ENCODE measurements around the gene BRD3. TPM values are rescaled to one million over a fixed set of nuclear protein-coding genes. Genes with fewer than 3 reads are reported as not detected.
"Not testable (repeated sequence)": the region's sequence is repeated elsewhere in the genome, so short reads cannot be mapped to it uniquely, and the experiment has no call there.

BRD3 gene
- polyA plus RNA-seq, 3 donors, result 16.4 to 18.2 (median 17.1) TPM

DNA sequence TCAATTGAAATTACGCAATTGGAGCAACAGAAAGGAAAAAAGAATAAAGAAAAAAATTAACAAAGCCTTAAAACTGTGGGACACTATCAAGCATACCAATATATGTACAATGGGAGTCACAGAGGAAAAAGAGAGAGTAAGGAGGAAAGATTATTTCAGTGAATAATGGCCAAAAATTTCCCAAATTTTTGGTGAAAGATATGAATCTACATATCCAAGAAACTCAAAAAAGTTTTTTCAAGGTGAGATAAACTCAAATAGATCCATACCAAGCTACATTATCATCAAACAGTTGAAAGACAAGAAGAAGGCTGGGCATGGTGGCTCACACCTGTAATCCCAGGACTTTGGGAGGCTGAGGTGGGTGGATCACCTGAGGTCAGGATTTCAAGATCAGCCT, 8.8 kb upstream of the BRD3 start:
- H3K27me3 Mint-ChIP-seq (ENCODE audit: low read depth in 3 of 3), result peaks cover 7 to 18% (median 16%) of the 10 kb centered on the region in 3 donors
- no CpG with 5 or more reads among the region's 1 CpG for WGBS (ENCODE audit: insufficient coverage)
- peaks cover 12 to 50% (median 36%) of the 10 kb centered on the region in 7 donors for H3K9me3 Mint-ChIP-seq

DNA sequence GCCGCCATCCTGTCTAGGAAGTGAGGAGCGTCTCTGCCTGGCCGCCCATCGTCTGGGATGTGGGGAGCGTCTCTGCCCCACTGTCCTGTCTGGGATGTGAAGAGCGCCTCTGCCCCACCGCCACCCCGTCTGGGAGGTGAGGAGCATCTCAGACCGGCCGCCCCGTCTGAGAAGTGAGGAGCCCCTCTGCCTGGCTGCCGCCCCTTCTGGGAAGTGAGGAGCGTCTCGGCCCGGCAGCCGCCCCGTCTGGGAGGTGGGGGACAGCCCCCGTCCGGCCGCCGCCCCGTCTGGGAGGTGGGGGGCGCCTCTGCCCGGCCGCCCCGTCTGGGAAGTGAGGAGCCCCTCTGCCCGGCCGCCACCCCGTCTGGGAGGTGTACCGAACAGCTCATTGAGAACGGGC, 7.9 kb upstream of the BRD3 start:
- H3K4me1 Mint-ChIP-seq; H3K4me3 ChIP-seq (replicated peaks in 1 of 3; ENCODE audit: low read depth in 2 of 3, low read length in 3 of 3); H4K20me1 ChIP-seq (ENCODE audit: insufficient read depth, low read length); H3K4me2 ChIP-seq (replicated peaks; ENCODE audit: extremely low read depth, low read length, poor library complexity, severe bottlenecking); H3K27me3 ChIP-seq (ENCODE audit: control insufficient read depth in 2 of 2, insufficient read depth in 2 of 2, low read length in 2 of 2); H2AFZ ChIP-seq (ENCODE audit: insufficient read depth, low read depth, low read length, poor library complexity, severe bottlenecking); DNase-seq; H3K4me1 ChIP-seq (ENCODE audit: control insufficient read depth in 1 of 2, insufficient read depth in 2 of 2, low read length in 2 of 2); H3K4me3 Mint-ChIP-seq; H3K27ac Mint-ChIP-seq; H3K36me3 Mint-ChIP-seq; H3K36me3 ChIP-seq (replicated peaks in 1 of 2; ENCODE audit: control insufficient read depth in 1 of 2, insufficient read depth in 2 of 2, low read length in 2 of 2); H3K79me2 ChIP-seq (ENCODE audit: insufficient read depth, low read length); H3K27ac ChIP-seq (ENCODE audit: low read depth in 1 of 2, low read length in 2 of 2); intact Hi-C loops (cut with micrococcal nuclease); H3K9ac ChIP-seq (ENCODE audit: insufficient read depth, low read length, poor library complexity, severe bottlenecking): not testable (repeated sequence)
- Mint-ChIP-seq H3K27me3 (ENCODE audit: low read depth in 3 of 3) (peaks cover 15 to 21% (median 17%) of the 10 kb centered on the region in 3 donors), H3K9me3 (peaks cover 12 to 48% (median 32%) of the 10 kb centered on the region in 7 donors)
- WGBS (ENCODE audit: insufficient coverage), result 93% methylated on average over 10 of the region's 31 CpGs
- H3K9me3 ChIP-seq (replicated peaks in 1 of 2; ENCODE audit: control insufficient read depth in 1 of 2, insufficient read depth in 1 of 2, low read length in 2 of 2), result peaks cover 12 to 16% of the 10 kb centered on the region in 2 donors

More for the DNA sequence above, 8.8 kb upstream of the BRD3 start:
- Histone ChIP-seq H2AFZ (ENCODE audit: insufficient read depth, low read depth, low read length, poor library complexity, severe bottlenecking) (no peak overlapping the region), H3K4me3 (replicated peaks in 1 of 3; ENCODE audit: low read depth in 2 of 3, low read length in 3 of 3) (no peak overlapping the region), H3K4me1 (ENCODE audit: control insufficient read depth in 1 of 2, insufficient read depth in 2 of 2, low read length in 2 of 2) (no peaks in the 10 kb centered on the region), H4K20me1 (ENCODE audit: insufficient read depth, low read length) (no peaks in the 10 kb centered on the region), H3K9ac (ENCODE audit: insufficient read depth, low read length, poor library complexity, severe bottlenecking) (no peak overlapping the region), H3K36me3 (replicated peaks in 1 of 2; ENCODE audit: control insufficient read depth in 1 of 2, insufficient read depth in 2 of 2, low read length in 2 of 2) (no peaks in the 10 kb centered on the region), H3K4me2 (replicated peaks; ENCODE audit: extremely low read depth, low read length, poor library complexity, severe bottlenecking) (no peak overlapping the region), H3K27me3 (ENCODE audit: control insufficient read depth in 2 of 2, insufficient read depth in 2 of 2, low read length in 2 of 2) (peaks cover 0 to 3% of the 10 kb centered on the region in 2 donors), H3K27ac (ENCODE audit: low read depth in 1 of 2, low read length in 2 of 2) (no peak overlapping the region), H3K79me2 (ENCODE audit: insufficient read depth, low read length) (no peaks in the 10 kb centered on the region), H3K9me3 (replicated peaks in 1 of 2; ENCODE audit: control insufficient read depth in 1 of 2, insufficient read depth in 1 of 2, low read length in 2 of 2) (peaks cover 12 to 17% of the 10 kb centered on the region in 2 donors)
- H3K4me1 Mint-ChIP-seq, result no peaks in the 10 kb centered on the region
- no peak overlapping the region for H3K4me3 Mint-ChIP-seq
- H3K27ac Mint-ChIP-seq, result no peak overlapping the region
- TF ChIP-seq, protein P1, sequence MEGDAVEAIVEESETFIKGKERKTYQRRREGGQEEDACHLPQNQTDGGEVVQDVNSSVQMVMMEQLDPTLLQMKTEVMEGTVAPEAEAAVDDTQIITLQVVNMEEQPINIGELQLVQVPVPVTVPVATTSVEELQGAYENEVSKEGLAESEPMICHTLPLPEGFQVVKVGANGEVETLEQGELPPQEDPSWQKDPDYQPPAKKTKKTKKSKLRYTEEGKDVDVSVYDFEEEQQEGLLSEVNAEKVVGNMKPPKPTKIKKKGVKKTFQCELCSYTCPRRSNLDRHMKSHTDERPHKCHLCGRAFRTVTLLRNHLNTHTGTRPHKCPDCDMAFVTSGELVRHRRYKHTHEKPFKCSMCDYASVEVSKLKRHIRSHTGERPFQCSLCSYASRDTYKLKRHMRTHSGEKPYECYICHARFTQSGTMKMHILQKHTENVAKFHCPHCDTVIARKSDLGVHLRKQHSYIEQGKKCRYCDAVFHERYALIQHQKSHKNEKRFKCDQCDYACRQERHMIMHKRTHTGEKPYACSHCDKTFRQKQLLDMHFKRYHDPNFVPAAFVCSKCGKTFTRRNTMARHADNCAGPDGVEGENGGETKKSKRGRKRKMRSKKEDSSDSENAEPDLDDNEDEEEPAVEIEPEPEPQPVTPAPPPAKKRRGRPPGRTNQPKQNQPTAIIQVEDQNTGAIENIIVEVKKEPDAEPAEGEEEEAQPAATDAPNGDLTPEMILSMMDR (IDR thresholded peaks at IDR 0.05), result no peak
- H3K36me3 Mint-ChIP-seq, result no peaks in the 10 kb centered on the region
- no peak for DNase-seq
- intact Hi-C loops (cut with micrococcal nuclease), result no loop called here
